ENCODE data around the gene PTPRF.

DNA sequence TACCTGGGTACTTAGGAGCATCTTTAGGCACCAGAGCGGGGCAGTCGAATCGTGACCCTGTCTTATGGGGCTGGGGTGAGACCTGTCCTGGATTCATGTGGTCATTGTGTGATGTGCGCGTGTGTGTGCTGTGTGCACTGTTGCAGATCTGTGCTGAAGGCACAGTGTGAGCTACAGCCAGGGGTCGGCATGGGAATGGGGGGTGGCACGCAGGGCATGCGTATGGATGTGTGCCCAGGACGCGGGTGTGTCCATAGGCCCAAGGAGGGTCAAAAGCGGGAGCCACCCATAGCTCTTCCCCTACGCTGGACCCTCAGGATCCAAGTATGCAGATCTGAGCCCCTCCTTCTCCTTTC lies 14.6 kb downstream of the PTPRF start:
- TF ChIP-seq, protein P1, sequence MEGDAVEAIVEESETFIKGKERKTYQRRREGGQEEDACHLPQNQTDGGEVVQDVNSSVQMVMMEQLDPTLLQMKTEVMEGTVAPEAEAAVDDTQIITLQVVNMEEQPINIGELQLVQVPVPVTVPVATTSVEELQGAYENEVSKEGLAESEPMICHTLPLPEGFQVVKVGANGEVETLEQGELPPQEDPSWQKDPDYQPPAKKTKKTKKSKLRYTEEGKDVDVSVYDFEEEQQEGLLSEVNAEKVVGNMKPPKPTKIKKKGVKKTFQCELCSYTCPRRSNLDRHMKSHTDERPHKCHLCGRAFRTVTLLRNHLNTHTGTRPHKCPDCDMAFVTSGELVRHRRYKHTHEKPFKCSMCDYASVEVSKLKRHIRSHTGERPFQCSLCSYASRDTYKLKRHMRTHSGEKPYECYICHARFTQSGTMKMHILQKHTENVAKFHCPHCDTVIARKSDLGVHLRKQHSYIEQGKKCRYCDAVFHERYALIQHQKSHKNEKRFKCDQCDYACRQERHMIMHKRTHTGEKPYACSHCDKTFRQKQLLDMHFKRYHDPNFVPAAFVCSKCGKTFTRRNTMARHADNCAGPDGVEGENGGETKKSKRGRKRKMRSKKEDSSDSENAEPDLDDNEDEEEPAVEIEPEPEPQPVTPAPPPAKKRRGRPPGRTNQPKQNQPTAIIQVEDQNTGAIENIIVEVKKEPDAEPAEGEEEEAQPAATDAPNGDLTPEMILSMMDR (IDR thresholded peaks at IDR 0.05; ENCODE audit: low read depth, low read length): no peak
- no peak for TF ChIP-seq EZH2phosphoT487 (IDR thresholded peaks at IDR 0.05; ENCODE audit: low read depth)

Data from OCI-LY3 (cell line).